SU-DHL-6 (cell line): ENCODE results near the gene NOS1.

ENCODE experiments used
- EZH2phosphoT487 ChIP-seq: fragments of 200-600 bp; sonication (generic), shearing (Covaris generic); conservative IDR thresholded peaks from 2 replicates; pipeline ENCODE4 v1.6.1; 2018; ENCODE audit warnings: mild to moderate bottlenecking, antibody characterized with exemption, low read length, moderate library complexity, mixed read lengths
- TF ChIP-seq, protein P1 (sequence below): fragments of 200-600 bp; sonication (generic); IDR thresholded peaks from one replicate; pipeline ENCODE4 v1.5.1; 2017; ENCODE audit warnings: antibody characterized with exemption, mild to moderate bottlenecking, low read length, moderate library complexity; ENCODE audit not compliant: insufficient read depth, poor library complexity, severe bottlenecking

DNA sequence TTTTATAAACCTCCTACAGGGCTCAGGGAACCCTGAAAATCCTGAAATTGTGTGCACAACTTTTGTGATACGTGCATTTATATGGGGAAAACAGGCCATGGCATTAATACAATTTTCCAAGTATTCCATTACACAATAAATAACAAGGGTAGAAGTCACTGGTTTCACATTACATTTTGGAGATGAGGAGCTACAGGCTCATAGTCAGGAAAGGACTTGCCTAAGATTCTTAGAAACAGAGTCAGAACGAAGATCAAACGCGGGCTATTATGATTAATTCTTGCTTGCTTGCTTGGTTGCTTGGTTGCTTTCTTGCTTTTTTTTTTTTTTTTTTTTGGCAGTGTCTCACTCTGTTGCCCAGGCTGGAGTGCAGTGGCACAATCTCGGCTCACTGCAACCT, 16.7 kb downstream of the NOS1 start:
- TF ChIP-seq, protein P1, sequence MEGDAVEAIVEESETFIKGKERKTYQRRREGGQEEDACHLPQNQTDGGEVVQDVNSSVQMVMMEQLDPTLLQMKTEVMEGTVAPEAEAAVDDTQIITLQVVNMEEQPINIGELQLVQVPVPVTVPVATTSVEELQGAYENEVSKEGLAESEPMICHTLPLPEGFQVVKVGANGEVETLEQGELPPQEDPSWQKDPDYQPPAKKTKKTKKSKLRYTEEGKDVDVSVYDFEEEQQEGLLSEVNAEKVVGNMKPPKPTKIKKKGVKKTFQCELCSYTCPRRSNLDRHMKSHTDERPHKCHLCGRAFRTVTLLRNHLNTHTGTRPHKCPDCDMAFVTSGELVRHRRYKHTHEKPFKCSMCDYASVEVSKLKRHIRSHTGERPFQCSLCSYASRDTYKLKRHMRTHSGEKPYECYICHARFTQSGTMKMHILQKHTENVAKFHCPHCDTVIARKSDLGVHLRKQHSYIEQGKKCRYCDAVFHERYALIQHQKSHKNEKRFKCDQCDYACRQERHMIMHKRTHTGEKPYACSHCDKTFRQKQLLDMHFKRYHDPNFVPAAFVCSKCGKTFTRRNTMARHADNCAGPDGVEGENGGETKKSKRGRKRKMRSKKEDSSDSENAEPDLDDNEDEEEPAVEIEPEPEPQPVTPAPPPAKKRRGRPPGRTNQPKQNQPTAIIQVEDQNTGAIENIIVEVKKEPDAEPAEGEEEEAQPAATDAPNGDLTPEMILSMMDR, result no peak
- no peak for TF ChIP-seq EZH2phosphoT487
